Fibroblast of gingiva (primary cell): ENCODE data around the gene MMGT1.

ENCODE experiments used
- DNase-seq: peaks from one replicate; pipeline ENCODE4 v3.0.0-alpha.2; 2011; ENCODE audit warnings: low read depth

MMGT1 gene

GRCh38 chrX:135973548-135974278, at the start of gene MMGT1:
Gene MMGT1, minus strand, starts transcription at chrX:135973988. Its CDS starts 313 bp downstream, at chrX:135973675.
- DNase-seq = peak; percentile 82

DNA sequence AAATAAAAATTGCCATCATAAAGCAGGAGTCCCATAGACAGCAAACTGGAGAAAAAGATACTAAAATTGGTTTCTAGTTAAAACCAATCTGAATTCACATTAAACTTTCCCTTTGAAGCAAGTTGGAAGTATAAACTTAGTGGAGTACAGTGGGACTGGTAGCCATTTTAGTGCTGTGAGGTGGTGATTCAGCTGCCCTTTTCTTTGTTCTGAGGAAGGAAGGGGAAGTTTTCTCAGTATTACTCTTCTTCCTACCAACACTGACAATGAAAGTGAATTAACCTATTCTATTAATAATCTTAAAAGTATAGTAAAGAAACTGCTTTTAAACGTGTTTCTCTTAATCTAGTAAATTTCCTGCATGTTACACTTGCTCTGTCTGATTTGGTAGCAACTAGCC, 48.1 kb upstream of the MMGT1 start:
- DNase-seq = no peak

GRCh38 chrX:136021160-136021559, 47.4 kb upstream of the MMGT1 start:
- DNase-seq = no peak

GRCh38 chrX:136019226-136019625, 45.4 kb upstream of the MMGT1 start:
- DNase-seq = no peak

DNA sequence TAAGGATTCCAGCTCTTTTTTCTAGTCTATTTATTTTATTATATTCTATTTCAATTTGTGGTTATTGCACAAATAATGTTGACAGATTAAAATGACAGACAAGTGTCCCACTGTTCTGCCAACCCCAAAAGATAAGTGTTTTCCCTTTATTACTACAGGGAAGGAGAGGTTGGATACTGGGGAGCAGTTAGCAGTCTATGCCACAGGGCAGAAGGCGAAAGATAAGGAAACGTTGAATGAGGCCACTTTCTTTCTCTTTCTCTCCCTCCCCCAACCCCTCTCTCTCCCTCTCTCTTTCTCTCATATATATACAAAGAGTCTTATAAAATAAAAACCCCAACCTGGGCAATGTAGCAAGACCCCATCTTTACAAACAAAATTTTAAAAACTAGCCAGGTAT, 43.1 kb upstream of the MMGT1 start:
- no peak for DNase-seq

DNA sequence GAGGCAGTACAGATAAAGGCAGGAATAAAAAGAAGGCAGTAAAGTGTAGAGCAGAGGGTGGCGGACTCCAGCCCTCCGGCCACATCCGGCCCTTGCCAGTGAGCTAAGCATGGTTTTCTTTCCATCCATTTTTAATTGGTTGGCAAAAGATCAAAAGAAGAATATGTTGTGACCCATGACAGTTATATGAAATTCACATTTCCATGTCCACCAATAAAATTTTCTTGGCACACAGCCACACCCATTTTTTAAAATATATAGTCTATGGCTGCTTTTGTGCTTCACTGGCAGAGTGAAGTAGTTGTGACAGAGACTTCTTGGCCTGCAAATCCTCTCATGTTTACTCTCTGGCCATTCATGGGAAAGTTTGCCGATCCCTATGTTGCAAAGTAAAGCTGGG, 41.2 kb upstream of the MMGT1 start:
- DNase-seq = no peak

GRCh38 chrX:135988245-135988644, 14.5 kb upstream of the MMGT1 start:
- no peak for DNase-seq

DNA sequence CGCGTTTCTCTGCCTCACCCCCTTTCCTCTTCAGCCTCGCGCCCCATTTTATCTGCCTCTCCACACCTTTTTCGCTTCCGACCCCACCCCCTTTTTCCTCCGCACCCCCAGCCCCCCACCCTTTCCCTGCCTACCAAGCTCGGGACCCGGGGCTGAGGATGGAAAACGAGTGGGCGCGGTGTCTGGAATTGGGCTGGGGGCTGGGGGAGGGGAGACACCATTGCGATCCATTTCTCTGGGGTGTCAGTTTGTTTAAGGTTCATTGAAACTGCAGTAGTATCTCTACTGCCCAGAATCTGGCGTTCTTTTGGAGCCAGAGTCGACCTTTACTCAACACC, 12.2 kb upstream of the MMGT1 start:
- no peak for DNase-seq

- peak; percentile 42 for DNase-seq
Measured at GRCh38 chrX:135985157-135985972, 11.6 kb upstream of the MMGT1 start, which contains the start of gene SLC9A6. Gene SLC9A6, plus strand, starts transcription at chrX:135985435. Its CDS starts 224 bp downstream, at chrX:135985659.

DNA sequence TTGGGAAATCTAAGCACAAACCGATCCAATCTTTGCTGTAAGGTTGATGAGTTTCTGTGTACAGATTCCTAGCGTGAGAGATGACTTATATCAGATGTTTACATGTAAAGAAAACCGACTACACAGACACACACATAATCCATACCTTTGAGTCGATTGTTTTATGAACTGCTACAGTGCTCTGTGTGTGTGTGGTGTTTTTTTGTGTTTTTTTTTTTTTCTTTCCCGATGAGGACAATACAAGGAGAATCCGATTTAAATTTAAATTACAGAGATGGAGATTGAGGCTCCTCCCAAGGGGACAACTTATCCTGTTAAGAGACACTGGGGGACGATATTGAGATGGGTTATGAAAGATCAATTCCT, 11.0 kb upstream of the MMGT1 start:
- DNase-seq = peak; percentile 3

- no peak for DNase-seq
Measured at GRCh38 chrX:135984256-135984655, 10.5 kb upstream of the MMGT1 start.

- DNase-seq = no peak
Measured at GRCh38 chrX:135982860-135983259, 9.1 kb upstream of the MMGT1 start.

GRCh38 chrX:135981668-135982067, 7.9 kb upstream of the MMGT1 start:
- no peak for DNase-seq

DNA sequence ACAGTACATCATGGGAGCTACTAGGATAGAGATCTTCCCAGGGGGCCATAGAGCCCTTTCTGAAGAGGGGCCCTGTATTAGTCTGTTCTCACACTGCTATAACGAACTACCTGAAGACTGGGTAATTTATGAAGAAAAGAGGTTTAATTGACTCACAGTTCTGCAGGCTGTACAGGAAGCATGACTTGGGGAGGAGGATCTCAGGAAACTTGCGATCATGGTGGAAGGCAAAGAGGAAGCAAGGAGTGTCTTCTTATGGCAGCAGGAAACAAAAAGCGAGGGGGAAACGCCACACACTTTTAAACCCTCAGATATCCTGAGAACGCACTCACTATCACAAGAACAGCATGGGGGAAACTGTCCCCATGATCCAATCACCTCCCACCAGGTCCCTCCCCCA, 7.2 kb upstream of the MMGT1 start:
- no peak for DNase-seq

DNA sequence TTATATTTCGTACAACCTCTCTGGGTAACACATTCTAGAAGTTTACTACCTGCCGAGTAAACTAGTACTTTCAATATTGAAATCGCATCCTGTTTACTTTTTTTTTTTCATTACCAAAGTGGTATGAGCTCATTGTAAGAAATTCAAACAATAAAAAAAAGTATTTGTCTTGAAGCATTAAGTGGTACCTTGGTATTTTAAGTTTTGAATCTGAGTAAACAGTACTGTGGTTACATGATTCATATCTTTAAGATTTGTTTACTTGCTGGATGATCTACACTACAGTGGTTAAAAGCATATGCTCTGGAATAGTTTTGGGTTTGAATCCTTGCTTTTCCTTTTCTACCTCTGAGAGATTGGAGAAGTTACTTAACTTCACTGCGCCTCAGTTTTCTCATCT, 3.8 kb upstream of the MMGT1 start:
- peak; percentile 49 for DNase-seq

- DNase-seq = no peak
Measured at GRCh38 chrX:135975421-135975820, 1.6 kb upstream of the MMGT1 start.

DNA sequence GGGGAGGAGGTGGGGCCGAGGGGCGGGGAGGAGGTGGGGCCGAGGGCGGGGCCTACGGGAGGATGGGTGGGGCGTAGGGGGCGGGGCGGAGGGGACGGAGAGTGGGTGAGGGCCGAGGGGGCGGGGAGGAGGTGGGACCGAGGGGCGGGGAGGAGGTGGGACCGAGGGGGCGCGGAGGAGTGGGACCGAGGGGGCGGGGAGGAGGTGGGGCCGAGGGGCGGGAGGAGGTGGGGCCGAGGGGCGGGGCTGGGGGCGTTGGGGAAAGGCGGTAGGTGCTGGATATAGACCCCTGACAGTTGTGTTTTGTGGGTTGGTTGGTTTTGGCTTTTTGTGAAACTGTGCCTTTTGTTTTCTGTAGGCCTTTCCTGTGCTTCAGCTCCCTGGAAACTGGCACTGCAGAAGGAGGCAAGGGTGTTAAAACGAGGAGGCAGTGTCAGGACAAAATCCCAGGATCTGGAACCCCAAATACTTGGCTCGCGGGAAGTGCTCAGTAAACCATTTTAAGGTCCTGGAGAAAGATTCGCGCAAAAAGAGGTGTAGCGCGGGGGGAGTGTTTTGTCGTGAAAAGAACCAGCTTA, 580 bp upstream of the MMGT1 start:
- peak; percentile 66 for DNase-seq

DNA sequence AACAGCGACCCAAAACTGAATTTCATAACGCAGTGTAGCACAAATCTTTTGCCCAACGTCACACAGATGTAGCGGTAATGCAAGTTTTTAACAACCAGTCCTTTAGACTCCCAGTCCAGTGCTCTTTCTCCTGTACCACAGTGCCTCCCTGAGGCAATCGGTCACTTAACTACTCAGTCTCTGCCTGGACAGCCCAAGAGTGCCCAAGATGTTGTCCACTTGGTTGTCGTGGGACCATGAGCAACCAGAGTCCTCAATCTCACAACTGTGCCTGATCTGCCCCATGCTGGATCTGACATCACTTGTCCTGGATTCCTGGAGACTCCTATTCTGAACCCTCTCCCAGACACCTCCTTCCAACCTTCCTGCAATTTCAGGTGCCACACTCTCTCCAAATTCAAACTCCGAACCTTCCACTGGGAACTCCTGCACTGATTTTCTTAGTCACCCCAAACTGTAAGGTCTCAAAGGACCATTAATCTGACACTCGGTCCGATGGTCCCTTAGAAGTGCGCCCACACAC, 702 bp downstream of the MMGT1 start:
- peak; percentile 6 for DNase-seq

- no peak for DNase-seq
Measured at GRCh38 chrX:135951291-135951690, 22.5 kb downstream of the MMGT1 start.

- no peak for DNase-seq
Measured at GRCh38 chrX:135944486-135944885, 29.3 kb downstream of the MMGT1 start.

DNA sequence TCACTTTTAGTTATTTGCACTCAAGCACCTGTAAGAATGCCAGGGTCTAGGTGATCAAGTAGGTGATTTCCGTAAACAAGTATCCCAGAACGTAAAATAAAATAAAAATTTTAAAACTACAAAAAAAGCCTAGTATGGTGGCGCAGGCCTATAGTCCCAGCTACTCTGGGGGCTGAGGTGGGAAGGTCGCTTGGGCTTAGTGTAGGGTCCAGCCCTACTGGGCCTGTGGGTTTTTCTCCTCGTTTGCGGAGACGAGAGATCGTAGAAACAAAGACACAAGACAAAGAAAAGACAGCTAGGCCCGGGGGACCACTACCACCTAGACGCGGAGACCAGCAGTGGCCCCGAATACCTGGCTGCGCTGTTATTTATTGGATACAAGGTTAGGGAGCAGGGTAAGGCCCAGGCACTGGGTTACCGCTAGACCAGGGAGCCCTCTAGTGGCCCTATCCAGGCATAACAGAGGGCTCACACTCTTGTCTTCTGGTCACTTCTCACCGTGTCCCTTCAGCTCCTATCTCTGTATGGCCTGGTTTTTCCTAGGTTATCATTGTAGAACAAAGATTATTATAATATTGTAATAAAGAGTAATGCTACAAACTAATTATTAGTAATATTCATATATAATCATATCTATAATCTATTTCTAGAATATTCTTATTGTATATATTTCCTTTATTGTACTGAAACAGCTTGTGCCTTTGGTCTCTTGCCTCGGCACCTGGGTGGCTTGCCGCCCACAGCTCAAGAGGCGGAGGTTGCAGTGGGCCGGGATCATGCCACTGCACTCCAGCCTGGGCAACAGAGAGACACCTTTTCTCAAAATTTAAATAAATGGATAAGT, 41.9 kb downstream of the MMGT1 start:
- DNase-seq = peak; percentile 1

- DNase-seq = no peak
Measured at GRCh38 chrX:135927897-135928296, 45.9 kb downstream of the MMGT1 start.
